CD4-positive, alpha-beta T cell treated with Interleukin-6 for 4 hours (primary cell): ENCODE measurements around the gene DENND2D.
A peak's percentile ranks its signal among the peaks of the same experiment; 100 is the strongest.

Experiments used
- DNase-seq: peaks from one replicate; pipeline ENCODE4 v3.0.0-alpha.2; 2020; ENCODE audit warnings: mixed read lengths

Gene DENND2D, protein sequence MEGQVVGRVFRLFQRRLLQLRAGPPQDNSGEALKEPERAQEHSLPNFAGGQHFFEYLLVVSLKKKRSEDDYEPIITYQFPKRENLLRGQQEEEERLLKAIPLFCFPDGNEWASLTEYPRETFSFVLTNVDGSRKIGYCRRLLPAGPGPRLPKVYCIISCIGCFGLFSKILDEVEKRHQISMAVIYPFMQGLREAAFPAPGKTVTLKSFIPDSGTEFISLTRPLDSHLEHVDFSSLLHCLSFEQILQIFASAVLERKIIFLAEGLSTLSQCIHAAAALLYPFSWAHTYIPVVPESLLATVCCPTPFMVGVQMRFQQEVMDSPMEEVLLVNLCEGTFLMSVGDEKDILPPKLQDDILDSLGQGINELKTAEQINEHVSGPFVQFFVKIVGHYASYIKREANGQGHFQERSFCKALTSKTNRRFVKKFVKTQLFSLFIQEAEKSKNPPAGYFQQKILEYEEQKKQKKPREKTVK

DNA sequence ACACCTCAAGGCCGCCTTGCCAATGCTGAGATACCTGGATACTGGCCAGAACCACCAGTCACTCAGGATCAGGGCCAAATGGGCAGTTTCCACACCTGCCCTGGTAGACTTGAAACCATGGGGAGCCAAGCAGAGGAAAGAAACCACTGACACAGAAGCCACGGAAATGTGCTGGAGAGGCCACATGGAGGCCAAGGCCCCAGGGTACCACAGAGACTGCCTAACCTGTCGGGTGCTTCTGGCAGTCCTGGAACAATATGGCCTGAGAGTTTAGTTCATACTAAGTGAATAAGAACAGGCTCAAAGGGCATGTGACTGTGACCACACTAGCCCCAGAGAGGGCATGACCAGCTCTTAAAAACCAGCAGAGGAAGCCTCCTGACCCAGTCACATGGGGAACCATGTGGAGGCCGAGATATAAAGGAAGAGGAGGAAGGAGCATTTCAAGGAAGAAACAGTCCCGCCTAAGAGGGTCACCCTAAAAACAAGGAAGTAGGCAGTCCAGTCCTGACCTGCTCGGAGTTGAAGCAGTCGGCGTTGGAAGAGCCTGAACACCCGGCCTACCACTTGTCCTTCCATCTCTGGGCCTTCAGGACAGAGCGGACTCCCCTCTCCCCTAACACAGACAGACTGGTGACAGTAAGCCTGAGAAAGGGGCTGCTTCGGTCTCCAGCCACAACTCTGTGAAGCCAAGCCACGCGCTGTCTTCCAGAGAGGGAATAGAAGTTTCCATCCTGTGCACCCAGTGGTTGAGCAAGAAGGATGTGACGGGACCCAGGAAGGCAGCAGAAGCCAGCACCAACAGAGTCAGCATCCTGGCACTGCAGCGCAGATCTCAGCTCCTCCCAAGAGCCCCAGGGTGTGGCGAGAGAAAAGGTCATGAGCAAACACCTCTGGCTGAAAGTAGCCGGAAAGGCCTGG lies at the start of gene DENND2D:
Gene DENND2D, minus strand, starts transcription at position 766 of the 921 bp plus-strand sequence. Its CDS starts 187 bp downstream, at position 579.
- DNase-seq = peak; percentile 79

DNA sequence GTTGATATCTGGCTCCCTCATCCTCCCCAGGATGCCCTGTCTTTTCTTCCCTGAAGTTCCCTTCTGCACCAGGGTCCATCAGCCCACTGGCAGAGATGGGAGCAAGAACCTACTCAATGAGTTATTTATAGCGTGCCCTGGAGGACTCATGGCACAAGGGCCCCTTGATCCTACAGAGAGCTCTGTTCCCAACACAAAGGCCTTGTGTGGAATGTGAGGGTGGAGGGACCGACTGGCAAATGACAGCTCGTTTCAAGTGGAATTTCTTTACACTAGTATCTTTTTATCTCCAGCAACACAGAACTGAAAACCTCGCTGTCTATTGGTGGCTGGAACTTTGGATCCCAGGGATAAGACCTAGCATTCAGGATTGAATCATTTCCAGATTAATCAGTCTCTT lies 49.5 kb upstream of the DENND2D start:
- no peak for DNase-seq

DNA sequence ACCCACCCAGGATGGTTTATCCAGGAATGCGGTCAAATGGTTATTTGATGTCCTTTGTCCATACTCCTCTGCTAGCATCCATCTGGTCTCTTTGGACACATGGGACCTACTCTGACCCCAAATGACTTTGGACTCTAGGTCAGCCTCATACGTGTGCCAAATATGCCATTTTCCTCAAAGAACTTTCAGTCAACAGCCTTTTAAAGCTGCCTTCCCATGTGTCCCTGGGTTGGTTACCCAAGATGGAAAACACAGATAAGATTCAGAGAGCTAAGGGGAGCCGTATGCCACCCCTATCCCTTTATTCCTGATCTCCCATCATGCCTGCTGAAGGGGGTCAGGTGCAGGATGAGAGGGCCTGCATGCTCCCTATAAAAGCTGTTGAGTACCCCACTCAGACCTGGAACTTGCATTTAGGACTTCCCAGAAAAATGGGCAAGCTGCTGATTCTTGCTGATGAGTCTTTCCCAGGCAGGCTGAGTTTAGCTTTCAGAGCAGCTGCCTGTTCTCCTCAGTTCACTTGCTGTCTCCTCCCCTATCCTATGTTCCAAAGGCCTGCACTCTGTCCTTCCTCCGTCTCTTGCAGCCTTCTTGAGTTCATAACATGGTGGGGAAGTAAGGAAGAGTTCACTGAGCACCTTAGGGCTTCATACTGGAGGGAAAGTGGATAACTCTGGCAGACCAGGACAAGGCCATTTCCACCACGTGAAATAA lies 46.8 kb upstream of the DENND2D start:
- no peak for DNase-seq

DNA sequence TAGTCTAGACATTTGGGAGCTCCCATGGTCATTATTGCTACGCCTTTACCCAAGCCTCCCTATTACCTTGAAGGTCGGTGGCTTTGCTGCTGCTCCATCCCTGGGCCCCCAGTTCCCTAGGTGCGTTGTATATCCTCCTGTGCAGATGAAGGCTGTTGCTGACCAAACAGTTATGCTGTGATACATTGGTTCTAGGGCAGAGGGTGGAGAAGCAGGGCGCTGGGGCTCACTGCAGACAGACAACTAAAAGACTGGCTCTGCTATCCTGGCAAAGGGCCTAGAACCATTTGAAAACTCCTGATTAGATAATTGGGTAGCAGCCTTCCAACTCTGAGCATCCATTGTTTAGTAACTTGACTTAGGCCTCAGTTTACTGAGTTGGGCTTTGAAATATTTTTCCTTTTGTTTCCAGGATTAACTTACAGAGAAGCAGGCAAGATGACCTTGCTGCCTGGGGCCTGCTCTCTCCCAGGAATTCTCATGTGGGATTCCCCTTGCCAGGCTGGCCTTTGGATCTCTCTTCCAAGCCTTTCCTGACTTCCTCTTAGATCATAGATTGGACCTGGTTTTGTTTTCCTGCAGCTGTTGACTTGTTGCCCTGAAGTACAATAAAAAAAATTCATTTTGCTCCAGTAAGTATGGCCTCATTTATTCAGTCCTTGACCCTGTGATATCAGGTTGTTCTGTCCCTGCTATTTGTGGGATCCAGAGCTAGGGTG lies 42.5 kb upstream of the DENND2D start:
- DNase-seq = no peak

DNA sequence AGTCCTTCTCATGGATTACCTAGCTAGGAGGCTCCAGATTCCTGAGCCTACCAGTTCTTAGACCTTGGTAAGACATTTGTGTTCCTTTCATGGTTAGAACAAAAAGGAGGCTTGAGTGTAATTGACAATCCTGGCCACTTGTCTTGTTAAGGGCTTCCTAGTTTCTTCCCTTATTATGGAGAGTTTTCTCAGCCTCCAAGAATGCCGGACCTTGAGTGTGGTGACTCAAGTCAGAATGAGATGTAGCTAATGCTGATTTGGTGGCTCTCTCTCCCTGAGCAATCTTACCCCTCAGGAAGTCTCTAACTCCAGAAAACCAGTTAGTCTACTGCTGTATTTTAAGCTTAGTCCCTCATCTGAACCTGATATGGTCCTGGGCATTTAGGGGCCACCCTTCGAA lies 41.4 kb upstream of the DENND2D start:
- no peak for DNase-seq

DNA sequence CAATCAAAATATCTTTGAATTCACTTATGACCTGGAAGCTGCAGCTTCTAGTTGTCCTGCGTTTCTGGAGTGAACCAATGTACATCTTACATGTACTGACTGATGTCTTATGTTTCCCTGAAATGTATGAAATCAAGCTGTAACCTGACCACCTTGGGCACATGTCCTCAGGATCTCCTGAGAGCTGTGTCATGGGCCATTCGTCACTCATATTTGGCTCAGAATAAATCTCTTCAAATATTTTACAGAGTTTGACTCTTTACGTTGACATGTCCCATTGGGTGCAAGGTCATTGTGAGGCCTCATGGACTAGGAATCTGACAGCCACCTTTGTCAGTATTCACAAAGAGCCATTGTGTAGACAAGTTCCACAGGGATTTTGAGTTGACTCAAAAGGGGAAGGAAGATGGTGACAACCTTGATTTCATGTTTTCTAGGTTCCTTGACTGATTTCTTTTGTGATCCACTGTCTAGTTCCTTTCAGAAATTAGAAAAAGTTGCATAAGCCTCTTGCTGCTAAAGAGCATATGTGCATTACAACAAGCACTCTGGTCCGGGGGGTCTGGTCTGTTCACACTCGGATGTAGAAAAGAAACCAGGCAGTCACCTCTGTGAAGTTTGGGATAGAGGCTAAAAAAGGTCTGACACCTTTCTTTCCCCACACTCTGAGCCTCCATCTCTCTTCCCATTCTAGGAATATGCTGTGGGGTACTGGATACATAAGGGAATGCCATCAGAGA lies 37.8 kb upstream of the DENND2D start:
- no peak for DNase-seq

DNA sequence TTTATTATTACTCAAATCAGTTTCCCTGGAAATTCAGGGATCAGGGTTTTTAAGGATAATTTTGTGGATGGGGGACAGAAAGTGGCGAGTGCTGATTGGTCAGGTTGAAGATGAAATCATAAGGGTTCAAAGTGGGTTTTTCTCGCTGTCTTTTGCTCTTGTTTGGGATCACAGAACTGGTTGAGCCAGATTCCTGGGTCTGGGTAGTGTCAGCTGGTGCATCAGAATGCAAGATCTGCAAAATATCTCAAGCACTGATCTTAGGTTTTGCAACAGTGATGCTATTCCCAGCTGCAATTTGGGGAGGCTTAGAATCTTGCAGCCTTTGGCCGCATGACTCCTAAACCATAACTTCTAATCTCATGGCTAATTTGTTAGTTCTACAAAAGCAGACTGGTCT lies 36.4 kb upstream of the DENND2D start:
- DNase-seq = no peak

DNA sequence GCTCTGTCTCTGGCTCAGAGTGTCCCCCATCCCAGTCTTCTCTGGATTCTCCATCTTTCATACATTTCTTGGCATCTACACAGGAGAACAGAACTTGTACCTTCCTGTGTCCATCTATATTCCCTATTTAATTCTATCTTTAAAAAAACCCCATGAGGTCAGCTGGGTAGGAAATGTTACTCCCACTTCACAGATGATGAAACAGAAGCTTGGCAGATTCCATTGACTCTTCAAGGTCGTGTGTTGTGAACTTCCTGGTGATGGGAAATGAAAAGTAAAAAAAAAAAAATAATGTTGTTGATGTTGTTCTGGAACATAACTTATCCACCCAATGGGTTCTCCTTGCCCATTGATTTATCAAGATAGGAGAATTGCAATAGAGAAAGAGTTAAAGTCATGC lies 35.9 kb upstream of the DENND2D start:
- DNase-seq = no peak

DNA sequence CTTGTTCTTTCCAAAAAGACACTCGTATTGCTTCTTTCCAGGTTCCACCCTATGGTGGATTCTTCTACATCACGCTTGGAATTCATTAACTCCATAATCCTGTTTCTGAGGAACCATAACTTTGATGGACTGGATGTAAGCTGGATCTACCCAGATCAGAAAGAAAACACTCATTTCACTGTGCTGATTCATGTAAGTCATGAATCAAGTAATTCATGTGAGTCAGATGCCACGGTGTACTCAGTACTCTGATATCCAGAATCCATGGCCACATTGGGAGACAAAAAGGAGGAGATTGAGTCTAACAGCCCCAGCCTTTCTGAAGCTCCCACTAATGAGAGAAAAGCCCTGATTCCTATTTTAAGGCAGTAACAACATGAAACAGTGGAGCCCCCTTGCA lies 34.4 kb upstream of the DENND2D start:
- DNase-seq = no peak

DNA sequence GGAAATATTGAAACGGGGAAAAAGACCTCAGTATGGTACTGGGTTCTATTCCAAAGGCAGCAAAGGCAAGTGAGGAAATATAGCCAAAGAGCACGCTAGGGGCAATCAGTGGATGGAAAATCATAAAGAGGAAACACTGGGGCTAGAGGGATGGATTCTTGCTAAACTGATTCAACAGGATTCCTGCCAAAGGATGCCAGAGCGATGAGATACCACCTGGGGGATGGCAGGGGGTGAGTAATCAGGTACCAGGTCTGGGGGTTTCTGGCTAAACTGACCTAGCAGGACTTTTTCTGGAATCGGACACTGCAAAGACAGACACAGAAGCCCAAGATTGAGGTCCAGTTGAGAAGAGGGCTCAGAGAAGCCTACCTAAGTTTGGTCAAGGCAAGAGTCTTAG lies 33.8 kb upstream of the DENND2D start:
- DNase-seq = no peak

DNA sequence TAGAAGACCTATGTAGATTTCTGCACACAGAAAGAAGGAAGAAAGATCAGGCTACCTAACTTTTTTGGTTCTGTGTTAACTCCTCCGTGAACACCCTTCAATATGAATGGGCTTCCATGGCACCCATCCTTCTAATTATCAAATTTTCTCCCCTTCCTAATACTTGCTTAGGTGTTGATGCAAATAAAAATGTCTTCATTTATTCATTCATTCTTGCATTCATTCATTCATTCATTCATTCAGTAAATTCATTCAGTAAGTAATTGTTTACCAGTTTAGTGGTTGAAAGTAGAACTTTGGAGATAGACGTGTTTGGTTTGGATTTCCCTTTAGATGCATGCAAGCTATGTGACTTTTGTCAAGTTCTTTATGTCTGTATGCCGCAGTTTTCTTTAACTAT lies 31.7 kb upstream of the DENND2D start:
- DNase-seq = no peak

DNA sequence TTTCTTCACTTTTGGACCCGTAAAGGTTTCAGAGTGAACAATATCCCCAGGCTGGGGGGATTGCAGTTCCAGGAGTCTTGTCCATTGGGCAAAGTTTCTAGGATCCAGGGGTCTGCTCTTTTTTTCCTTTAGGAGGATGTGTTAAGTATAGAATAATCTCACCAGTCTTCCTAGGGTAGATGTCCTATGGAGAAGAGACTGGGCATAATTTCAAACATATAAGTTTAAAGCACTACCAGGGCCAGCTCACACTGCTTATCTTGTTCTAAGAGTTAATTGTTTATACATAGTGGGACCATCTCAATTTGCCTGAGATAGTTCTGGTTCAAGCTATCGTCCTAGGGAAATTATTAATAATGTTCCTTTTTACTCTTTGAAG lies 28.3 kb upstream of the DENND2D start:
- no peak for DNase-seq

DNA sequence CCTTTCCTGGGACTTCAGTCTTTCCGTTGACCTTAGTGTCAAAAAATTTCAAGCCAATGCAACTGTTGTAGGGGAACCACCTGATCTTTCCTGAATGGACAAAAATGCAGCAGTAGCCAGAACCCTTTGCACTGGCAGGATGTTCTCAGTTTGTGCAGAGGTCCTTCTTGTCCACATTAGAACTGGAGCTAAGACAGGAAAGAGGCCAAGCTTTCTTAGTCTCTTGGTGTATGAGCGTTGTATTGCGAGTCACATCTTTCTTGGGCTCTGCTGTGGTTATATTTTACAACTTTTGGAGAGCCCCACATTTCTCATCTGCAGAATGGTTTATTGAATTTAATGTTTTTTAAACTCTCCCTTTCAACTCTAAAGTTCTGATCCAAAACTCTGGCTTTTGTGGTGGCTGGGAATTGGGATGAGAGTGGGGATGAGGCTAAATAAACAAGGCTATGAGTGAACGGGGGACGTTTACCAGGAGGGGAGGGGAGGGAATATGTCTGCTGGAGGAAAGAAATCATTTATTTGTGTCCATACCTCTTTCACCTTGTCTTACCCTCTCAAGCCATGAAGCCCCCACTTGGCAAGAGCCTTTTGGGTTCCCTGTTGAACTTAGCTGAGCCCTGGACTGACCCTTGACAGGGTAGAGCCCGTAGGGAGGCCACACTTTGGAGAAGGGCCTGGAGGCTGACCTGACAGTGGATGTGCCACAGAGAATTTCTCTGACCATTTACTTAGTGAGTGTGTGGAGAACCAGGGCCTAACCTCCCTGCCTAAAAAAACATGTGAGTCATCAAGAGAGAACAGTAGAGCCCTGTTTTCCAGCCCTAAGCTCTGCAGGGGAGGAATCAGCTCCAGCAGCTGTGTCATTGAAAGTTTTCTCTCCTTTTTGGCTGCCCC lies 27.7 kb upstream of the DENND2D start:
- no peak for DNase-seq

DNA sequence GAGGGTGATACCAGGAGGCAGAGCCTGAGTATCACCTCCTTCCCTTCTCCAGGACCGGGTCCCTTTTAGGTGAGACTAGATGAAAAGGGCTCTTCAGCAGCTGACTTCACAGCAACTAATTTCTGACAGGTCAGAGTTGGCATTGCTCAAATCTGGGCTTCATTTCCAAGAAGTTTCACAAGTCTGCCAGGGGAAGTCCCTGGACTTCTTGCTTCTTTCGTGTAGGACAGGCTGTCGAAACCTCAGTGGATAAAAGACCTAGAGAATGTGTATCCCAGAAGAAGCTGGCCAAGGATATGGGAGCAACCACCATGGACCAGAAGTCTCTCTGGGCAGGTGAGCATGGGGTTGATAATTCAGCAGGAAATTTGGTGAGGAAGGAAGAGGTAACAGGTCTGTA lies 27.0 kb upstream of the DENND2D start, which contains the start of gene CHI3L2:
Gene CHI3L2, plus strand, starts transcription at position 280 of the 400 bp plus-strand sequence. Its CDS starts 17 bp downstream, at position 297.
- no peak for DNase-seq

DNA sequence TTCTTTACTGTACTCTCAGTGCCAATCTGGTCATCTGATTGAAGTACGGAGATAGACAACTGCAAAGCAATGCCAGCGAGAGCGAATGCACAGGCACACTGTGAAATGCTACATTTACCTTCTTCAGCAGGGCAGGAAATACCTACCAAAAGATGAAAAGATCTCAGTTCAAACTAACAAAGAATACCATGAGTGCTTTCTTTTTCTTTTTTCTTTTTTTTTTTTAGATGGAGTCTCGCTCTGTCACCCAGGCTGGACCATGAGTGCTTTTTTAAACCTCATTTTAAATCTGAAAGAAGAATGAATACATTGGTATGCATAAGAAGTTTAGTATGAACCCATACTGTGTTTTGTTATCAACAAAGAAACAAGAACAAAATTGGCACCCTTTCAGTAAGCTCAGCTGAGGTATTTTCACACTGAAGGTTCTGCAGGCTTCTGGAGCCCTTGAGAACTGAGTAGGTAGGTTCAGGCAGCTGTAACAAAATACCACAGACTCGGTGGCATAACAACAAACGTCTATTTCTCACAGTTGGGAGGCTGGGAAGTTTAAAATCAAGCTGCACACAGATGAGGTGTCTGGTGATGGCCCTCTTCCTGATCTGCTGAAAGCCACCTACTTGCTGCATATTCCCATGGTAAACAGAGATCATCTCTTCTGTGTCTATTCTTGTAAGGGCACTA lies 25.4 kb upstream of the DENND2D start:
- DNase-seq = peak; percentile 66

DNA sequence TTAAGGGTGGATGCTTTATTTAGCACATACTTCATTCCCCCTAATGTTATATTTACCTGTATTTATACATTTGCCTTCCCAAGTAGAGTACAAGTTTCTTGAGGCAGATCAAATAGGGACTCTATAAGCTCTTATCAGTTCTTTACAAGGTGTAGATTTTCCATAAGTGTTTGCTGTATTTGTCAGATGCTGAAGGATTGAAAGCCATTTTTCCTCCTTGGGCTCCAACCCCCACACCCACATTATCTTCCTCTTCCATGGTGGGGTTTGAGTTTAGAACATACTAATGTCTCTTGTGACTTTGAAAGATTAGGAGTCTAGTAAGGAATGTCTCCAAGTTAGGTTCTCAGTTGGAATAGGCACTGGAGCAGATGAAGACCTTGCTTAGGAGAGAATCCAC lies 24.6 kb upstream of the DENND2D start:
- DNase-seq = no peak

DNA sequence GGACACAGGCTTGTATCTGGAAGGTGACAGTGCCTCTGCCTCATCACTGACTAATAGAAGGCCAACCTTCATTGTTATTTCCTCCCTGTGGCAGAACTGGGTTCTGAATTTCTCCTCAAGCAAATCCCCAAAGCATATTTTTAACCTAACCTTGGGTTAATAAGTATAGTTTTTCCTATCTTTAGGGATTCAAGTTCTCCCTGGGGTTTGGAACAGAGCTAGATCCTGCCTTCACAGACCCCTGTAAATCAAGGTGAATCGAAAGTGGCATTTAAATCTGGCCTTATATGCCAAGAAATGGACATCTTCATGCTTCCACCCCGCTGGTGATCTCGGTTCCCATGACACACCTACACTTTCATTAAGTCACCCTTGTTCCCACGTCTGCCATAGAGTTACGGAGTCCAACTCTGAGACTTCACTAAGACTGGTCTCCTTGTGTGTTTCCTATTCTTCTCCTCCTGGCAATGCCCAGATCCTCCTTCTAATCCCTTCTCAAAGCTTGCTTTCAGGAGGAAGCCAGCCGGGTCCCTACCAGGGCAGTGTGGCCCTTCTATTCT lies 22.8 kb upstream of the DENND2D start:
- no peak for DNase-seq

DNA sequence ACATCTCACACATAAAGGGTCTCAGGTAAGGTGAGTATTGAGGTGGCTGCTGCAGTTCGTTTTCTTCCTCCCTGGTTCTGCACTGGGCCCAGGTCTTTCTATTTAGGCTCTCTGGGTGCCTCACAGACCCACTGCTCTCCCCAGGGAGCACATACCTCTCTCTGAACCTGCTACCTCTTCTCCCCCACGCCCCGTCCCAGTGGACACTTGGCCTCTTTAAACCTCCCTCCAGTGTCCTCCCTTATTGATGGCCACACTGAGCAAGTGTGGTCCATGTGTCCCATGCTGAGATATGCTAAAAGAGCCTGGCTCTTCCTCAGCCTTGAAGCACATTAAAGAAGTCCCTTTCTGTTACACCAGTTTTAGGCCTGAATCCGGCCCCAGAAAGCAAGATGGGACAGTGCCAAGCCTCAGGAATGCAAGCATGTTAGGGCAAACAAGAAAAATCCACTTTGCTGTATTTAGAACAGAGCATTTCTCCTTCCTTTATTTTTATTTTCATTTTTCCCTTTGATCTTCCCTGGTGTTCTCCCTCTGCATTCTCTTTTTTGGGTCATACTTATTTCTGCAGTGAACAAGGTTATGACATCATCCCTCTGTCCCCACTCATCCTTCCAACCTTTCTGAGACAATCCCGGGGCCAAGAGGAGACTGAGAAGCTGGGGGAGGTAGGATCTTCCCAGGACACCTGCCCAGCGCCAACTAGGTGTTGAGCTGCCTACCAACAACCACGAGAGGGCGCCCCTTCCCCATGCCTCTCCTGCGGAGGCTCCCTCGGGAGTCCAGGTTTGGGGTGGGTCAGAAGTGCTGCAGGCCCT lies 22.1 kb upstream of the DENND2D start:
- peak; percentile 88 for DNase-seq
